Osteoblast (primary cell): ENCODE measurements around the gene ANKRD26. TPM values are rescaled to one million over a fixed set of nuclear protein-coding genes. Genes with fewer than 3 reads are reported as not detected.
A peak's percentile ranks its signal among the peaks of the same experiment; 100 is the strongest.

Experiments used
- DNase-seq: peaks from one replicate; pipeline ENCODE4 v3.0.0; 2011; ENCODE audit warnings: low spot score, mixed read lengths; ENCODE audit not compliant: insufficient read length; ENCODE audit errors: missing footprints
- H2AFZ ChIP-seq: 2 replicates; pipeline ENCODE4 v1.6.0; 2011; ENCODE audit warnings: mild to moderate bottlenecking, low read length
- H3K27ac ChIP-seq: 2 replicates; pipeline ENCODE4 v1.5.1; 2011; ENCODE audit warnings: mild to moderate bottlenecking, low read depth, low read length, moderate library complexity
- H3K27me3 ChIP-seq: 2 replicates; pipeline ENCODE4 v1.6.0; 2012; ENCODE audit warnings: mild to moderate bottlenecking, control low read depth, inconsistent platforms, low read length, moderate library complexity; ENCODE audit not compliant: insufficient read depth
- H3K36me3 ChIP-seq: 2 replicates; pipeline ENCODE4 v1.5.1; 2011; ENCODE audit warnings: mild to moderate bottlenecking, low read length, control low read depth, moderate library complexity; ENCODE audit not compliant: insufficient read depth
- H3K4me1 ChIP-seq: 2 replicates; pipeline ENCODE4 v1.5.1; 2011; ENCODE audit warnings: mild to moderate bottlenecking, low read length, control low read depth, moderate library complexity; ENCODE audit not compliant: insufficient read depth
- H3K4me2 ChIP-seq: 2 replicates; pipeline ENCODE4 v1.6.0; 2011; ENCODE audit warnings: mild to moderate bottlenecking, low read length; ENCODE audit not compliant: insufficient read depth
- H3K4me3 ChIP-seq: fragments of 200-600 bp; sonication (generic); 3 replicates; pipeline ENCODE4 v1.5.1; 2012; ENCODE audit warnings: mild to moderate bottlenecking, low read length, inconsistent platforms; ENCODE audit not compliant: insufficient read depth
- H3K79me2 ChIP-seq: 2 replicates; pipeline ENCODE4 v1.6.0; 2012; ENCODE audit warnings: mild to moderate bottlenecking, low read length, control low read depth, inconsistent platforms; ENCODE audit not compliant: insufficient read depth
- H3K9me3 ChIP-seq: 2 replicates; pipeline ENCODE4 v1.5.1; 2011; ENCODE audit warnings: low read depth, low read length, control low read depth
- H4K20me1 ChIP-seq: 2 replicates; pipeline ENCODE4 v1.6.0; 2012; ENCODE audit warnings: mild to moderate bottlenecking, low read length, control low read depth; ENCODE audit not compliant: insufficient read depth
- CTCF ChIP-seq: IDR thresholded peaks from 2 replicates; pipeline ENCODE4 v1.5.1; 2011; ENCODE audit warnings: mild to moderate bottlenecking, low read depth, low read length, moderate library complexity; ENCODE audit errors: extremely low read depth
- small RNA-seq: library from RNA; depleted of rRNA; stranded (forward); fragments of <200 nt; gene quantifications from one replicate; pipeline ENCODE3, GENCODE V24; 2012
- total RNA-seq: library from RNA; depleted of rRNA; stranded (reverse); fragments of >200 nt; gene quantifications from 2 replicates; pipeline ENCODE4 v1.2.3, GENCODE V29; 2012

The ANKRD26 gene
- total RNA-seq, 1 donor, result 10.9 TPM

GRCh38 chr10:26969145-26969926 lies 131.0 kb downstream of the ANKRD26 start:
- Histone ChIP-seq H3K27ac (no peak overlapping the region), H3K4me2 (no peak overlapping the region), H3K27me3 (no peaks in the 10 kb centered on the region), H3K4me3 (no peak overlapping the region), H4K20me1 (no peaks in the 10 kb centered on the region), H3K9me3 (no peaks in the 10 kb centered on the region), H3K4me1 (no peaks in the 10 kb centered on the region), H2AFZ (no peak overlapping the region), H3K79me2 (no peaks in the 10 kb centered on the region), H3K36me3 (peaks cover 4% of the 10 kb centered on the region)
- DNase-seq, result peak; percentile 50
- no peak for TF ChIP-seq CTCF

- Histone ChIP-seq H2AFZ (no peak overlapping the region), H4K20me1 (no peaks in the 10 kb centered on the region), H3K79me2 (no peaks in the 10 kb centered on the region), H3K4me2 (no peak overlapping the region), H3K36me3 (peaks cover 4% of the 10 kb centered on the region), H3K27me3 (no peaks in the 10 kb centered on the region), H3K4me1 (no peaks in the 10 kb centered on the region), H3K27ac (no peak overlapping the region), H3K4me3 (no peak overlapping the region), H3K9me3 (no peaks in the 10 kb centered on the region)
- DNase-seq, result no peak
- no peak for TF ChIP-seq CTCF
These were observed 137.5 kb downstream of the ANKRD26 start for GRCh38 chr10:26962835-26963234.

- H3K4me3 ChIP-seq, result no peak overlapping the region
- no peak overlapping the region for H3K27ac ChIP-seq
- no peak overlapping the region for H3K4me2 ChIP-seq
- H2AFZ ChIP-seq, result no peak overlapping the region
- no peaks in the 10 kb centered on the region for H3K36me3 ChIP-seq
- no peaks in the 10 kb centered on the region for H4K20me1 ChIP-seq
- no peaks in the 10 kb centered on the region for H3K79me2 ChIP-seq
- no peaks in the 10 kb centered on the region for H3K27me3 ChIP-seq
- no peaks in the 10 kb centered on the region for H3K4me1 ChIP-seq
- H3K9me3 ChIP-seq, result no peaks in the 10 kb centered on the region
- no peak for DNase-seq
- no peak for TF ChIP-seq CTCF
These were observed 140.0 kb downstream of the ANKRD26 start for GRCh38 chr10:26960308-26960707.

GRCh38 chr10:26959841-26960240 lies 140.5 kb downstream of the ANKRD26 start:
- H3K36me3 ChIP-seq, result no peaks in the 10 kb centered on the region
- H2AFZ ChIP-seq, result no peak overlapping the region
- H3K27ac ChIP-seq, result no peak overlapping the region
- no peaks in the 10 kb centered on the region for H3K4me1 ChIP-seq
- H3K4me2 ChIP-seq, result no peak overlapping the region
- H3K79me2 ChIP-seq, result no peaks in the 10 kb centered on the region
- H3K4me3 ChIP-seq, result no peak overlapping the region
- no peaks in the 10 kb centered on the region for H4K20me1 ChIP-seq
- H3K27me3 ChIP-seq, result no peaks in the 10 kb centered on the region
- DNase-seq, result no peak
- H3K9me3 ChIP-seq, result no peaks in the 10 kb centered on the region
- no peak for TF ChIP-seq CTCF

Small RNAs within 50 kb of the gene (small RNA-seq; reads per million reads assigned to genes)
- 0.45 reads per million for gene RNU6-490P

Other genes with a start within 250 kb of the ANKRD26 start
- 71.7 and 76.9 TPM in 2 replicates for gene ABI1, start 239.5 kb downstream of the ANKRD26 start, total RNA-seq
- 92.3 and 93.7 TPM in 2 replicates for gene YME1L1, start 53.9 kb upstream of the ANKRD26 start, total RNA-seq
- gene MASTL, start 54.9 kb upstream of the ANKRD26 start, total RNA-seq, result 10.1 and 13.0 TPM in 2 replicates
- gene ACBD5, start 140.3 kb upstream of the ANKRD26 start, total RNA-seq, result 23.2 and 25.3 TPM in 2 replicates